ENCODE data around the gene TXNIP. TPM values are rescaled to one million over a fixed set of nuclear protein-coding genes. Genes with fewer than 3 reads are reported as not detected.
A peak's percentile ranks its signal among the peaks of the same experiment; 100 is the strongest.
"Not testable (repeated sequence)": the region's sequence is repeated elsewhere in the genome, so short reads cannot be mapped to it uniquely, and the experiment has no call there.

TXNIP gene, protein sequence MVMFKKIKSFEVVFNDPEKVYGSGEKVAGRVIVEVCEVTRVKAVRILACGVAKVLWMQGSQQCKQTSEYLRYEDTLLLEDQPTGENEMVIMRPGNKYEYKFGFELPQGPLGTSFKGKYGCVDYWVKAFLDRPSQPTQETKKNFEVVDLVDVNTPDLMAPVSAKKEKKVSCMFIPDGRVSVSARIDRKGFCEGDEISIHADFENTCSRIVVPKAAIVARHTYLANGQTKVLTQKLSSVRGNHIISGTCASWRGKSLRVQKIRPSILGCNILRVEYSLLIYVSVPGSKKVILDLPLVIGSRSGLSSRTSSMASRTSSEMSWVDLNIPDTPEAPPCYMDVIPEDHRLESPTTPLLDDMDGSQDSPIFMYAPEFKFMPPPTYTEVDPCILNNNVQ
- 100 to 1,000 TPM; 408 to 575 (median 469) TPM for polyA plus RNA-seq (ENCODE audit: insufficient read length in 4 of 4)

DNA sequence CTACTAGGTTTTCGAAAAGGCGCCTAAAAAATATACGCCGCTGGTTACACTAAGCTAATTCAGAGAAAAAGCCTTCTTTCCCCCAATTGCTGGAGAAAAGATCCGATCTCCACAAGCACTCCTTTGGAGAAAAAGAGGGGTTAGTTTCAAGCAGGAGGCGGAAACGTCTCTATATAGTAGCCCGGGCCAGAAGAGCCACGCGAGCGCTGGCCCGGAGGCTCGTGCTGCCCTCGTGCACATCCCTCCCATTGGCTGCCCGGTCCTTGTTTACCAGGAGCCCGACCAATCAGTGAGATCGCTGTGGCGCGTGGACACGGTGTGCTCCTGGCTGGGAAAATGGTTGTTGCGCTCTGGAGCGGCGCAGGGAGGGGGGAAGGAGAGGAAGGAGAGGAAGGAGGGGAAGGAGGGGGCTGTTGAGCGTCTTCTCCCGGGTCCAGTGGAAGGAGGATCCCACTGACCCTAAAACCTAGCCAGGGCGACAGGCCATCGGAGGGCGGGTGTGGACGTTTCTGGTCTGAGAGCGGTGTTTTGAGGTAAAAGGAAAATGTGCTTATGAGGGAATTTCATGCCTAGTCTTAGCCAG, at the start of gene TXNIP:
Gene TXNIP (minus strand): TSS at position 147 of the 583 bp plus-strand sequence. CDS start 313 bp downstream, outside the sequence.
- peak; percentile 95 to 98 (median 98) for DNase-seq (ENCODE audit: low read depth in 4 of 4, low spot score in 3 of 4)

DNA sequence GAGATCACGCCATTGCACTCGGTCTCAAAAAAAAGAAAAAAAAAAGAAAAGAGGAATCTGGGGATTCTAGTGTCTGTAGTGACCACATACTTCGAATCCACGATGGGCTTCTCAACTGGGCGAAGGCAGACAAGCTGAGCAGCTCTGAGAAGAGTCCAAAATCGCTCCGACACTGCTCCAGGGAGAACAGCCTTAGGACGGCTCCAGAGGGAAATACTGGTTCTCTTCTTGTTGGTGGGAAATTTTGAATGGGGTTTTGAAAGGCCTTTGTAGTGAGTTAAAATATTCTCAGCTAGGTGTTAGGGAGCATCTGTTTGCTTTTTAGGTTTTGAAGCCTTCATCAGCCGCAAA, 43.4 kb upstream of the TXNIP start:
- DNase-seq (ENCODE audit: low read depth in 4 of 4, low spot score in 3 of 4) = no peak

DNA sequence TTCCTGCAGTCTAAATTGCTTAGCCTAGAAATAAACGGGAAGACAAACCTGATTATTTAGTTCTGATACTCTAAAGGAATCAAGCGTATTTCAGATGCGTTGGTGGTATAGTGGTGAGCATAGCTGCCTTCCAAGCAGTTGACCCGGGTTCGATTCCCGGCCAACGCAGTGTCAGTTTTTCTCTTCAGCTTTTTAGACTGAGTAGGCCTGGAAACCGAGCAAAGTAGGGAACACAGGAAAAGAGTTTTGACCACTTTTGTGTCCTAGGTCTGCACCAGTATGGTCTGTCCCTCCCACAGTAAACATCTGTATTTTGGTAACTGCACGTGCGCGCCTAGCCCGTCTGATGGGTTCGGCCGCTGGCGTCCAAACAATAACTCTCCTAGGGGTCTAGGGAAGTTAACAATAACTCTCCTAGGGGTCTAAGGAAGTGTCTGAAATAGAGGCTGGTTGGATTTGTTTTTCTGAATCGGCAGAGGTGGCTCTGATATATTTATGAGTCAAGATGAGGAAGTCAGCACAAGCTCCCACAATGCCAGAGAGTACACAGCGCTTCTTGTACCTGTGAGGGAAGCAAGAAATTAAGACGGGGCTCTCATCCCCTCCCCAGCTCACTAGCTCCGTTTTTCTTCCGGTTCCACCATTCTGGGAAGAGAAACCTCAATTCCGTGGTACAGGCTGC, 40.7 kb upstream of the TXNIP start:
- DNase-seq (ENCODE audit: low read depth in 4 of 4, low spot score in 3 of 4) = peak in 3 of 4 donors; percentile 82 to 88 (median 86)

DNA sequence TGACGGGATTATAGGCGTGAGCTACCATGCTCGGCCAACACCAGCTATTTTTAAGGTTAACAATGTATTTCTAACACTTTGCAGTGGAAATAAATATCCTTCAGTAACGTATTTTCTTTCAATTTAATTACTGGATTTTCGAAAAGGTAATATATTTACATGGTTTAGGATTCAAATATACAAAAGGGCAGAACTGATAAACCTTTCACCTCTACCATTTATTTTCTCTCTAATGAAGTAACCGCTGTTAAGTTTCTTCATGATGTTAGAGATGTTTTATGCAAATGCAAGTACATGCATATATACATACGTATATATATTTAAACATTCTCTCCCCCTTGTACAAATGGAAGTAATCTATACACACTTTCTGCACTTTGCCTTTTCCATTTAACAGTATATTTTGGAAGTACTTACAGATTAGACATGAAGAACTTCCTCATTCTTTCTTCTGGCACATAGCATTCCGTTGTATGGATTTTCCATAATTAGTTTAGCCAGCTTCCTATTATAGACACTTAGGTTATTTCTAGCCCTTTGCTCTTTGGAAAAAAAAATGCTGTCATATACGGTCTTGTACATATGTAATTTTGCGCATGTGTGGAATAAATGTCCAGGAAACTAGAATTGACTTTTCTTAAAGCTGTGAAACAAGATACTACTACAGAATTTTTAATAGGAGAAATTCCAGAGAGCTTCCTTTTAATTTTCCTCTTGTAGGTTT, 40.0 kb upstream of the TXNIP start:
- DNase-seq (ENCODE audit: low read depth in 4 of 4, low spot score in 3 of 4) = no peak

DNA sequence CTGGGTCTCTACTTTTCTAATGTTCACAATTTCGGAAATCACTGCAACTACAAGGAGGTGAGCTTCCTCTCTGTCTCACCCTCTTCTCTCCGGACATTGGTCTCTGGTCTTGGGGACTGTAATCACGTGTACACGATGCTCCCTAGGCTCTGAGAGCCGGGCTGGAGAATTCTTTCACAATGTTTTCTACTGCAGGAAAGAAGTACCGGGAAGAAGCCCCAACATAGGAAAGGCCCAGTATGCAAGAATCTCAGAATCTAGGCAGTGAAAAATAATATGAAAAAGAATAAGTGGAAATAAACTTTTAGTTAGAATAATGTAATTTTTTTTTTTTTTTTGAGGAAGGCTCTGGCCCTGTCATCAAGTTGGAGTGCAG, 38.7 kb upstream of the TXNIP start:
- no peak for DNase-seq (ENCODE audit: low read depth in 4 of 4, low spot score in 3 of 4)

DNA sequence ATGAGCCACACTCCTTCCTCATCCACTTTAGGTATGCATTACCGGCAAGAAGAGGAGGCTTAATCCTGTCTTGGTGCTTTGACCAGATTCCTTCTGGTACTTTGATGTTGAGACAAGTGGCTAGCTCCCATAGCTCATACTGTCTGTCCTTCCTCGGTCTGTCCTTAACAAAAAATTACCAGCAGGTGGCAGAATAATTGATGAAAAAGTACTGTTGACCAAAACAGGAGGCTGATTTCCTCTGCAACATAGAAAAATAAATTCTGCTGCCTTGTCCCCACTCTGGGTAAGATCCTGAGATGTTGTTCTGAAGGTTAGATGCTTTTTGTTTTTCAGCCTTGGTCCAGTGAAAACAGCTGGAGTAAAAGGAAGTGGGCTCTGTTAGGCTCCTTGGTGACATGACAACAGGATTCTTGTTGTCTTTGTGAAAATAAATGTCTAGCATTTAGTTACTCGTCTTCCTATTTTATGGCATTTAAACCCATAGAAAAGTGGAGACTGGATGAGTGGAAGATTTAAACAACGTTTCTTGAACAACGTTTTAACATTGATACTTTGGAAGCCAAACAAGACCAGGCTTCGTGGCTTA, 36.3 kb upstream of the TXNIP start:
- DNase-seq (ENCODE audit: low read depth in 4 of 4, low spot score in 3 of 4) = no peak

DNA sequence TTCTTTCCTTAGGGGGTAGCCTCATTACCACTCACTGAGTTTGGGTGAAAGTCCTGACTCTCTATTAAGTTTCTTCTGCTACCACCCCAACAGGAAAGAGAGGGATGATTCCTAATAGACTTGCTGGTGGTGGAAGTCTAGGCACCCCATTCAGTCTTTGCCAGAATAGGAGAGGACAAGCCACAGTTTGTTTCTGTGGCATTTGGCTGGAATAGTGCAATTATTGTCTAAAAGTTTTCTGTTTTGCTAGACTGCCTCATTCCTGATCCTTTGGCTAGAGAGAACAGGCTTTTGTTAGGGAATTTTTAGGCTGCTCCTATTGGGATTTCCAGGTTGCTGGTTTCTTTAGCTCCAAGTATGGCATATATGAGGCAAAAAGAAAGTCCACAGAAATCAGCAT, 35.1 kb upstream of the TXNIP start:
- no peak for DNase-seq (ENCODE audit: low read depth in 4 of 4, low spot score in 3 of 4)

DNA sequence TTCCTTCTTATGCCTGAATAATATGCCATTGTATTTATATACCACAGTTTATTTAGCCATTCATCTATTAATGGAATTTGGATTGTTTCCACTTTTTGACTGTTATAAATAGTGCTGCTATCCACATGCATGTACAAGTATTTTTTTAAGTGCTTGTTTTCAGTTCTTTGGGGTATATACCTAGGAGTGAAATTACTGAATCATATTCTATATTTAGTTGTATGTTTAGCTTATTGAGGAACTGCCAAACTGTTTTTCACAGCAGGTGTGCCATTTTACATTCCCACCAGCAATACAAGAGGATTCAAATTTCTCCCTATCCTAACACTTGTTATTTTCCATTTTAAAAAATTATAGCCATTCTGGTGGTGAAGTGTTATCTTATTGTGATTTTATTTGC, 32.7 kb upstream of the TXNIP start:
- no peak for DNase-seq (ENCODE audit: low read depth in 4 of 4, low spot score in 3 of 4)

DNA sequence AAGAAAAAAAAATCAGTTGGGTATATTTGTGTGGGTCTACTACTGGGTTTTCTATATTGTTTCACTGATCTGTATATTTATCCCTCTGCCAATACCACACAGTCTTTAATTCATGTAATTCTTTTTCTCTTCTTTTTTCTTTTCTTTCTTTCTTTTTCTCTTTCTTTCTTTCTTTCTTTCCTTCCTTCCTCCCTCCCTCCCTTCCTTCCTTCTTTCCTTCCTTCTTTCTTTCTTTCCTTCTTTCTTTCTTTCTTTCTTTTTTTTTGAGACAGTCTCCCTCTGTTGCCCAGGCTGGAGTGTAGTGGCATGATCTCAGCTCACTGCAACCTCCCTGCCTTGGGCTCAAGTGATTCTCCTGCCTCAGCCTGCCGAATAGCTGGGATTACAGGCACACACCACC, 30.3 kb upstream of the TXNIP start:
- not testable (repeated sequence) for DNase-seq (ENCODE audit: low read depth in 4 of 4, low spot score in 3 of 4)

DNA sequence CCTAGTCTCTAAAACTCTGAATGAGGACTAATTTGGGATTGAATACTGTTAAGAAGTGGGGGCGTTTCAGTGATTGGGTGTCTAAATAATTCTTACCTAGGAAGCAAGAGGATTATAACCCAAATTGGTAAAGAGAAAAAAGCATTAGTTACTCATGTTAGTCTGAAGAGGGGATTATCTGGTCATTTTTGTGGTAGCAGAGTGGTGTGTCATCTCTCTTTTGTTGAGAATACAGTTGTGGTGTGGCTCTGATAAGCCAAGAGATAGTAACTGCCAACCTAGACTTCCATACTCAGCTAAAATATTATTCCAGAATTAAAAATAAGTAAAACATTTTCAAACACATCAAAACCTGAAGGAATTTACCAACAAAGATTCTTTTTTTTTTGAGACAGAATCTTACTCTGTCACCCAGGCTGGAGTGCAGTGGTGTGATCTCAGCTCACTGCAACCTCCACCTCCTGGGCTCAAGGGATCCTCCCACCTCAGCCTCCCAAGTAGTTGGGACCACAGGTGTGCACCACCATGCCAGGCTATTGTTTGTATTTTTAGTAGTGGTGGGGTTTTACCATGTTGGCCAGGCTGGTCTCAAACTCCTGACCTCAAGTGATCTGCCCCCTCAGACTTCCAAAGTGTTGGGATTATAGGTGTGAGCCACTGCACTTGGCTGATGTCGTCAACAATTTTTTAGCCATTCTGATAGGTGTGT, 29.6 kb upstream of the TXNIP start:
- not testable (repeated sequence) for DNase-seq (ENCODE audit: low read depth in 4 of 4, low spot score in 3 of 4)

DNA sequence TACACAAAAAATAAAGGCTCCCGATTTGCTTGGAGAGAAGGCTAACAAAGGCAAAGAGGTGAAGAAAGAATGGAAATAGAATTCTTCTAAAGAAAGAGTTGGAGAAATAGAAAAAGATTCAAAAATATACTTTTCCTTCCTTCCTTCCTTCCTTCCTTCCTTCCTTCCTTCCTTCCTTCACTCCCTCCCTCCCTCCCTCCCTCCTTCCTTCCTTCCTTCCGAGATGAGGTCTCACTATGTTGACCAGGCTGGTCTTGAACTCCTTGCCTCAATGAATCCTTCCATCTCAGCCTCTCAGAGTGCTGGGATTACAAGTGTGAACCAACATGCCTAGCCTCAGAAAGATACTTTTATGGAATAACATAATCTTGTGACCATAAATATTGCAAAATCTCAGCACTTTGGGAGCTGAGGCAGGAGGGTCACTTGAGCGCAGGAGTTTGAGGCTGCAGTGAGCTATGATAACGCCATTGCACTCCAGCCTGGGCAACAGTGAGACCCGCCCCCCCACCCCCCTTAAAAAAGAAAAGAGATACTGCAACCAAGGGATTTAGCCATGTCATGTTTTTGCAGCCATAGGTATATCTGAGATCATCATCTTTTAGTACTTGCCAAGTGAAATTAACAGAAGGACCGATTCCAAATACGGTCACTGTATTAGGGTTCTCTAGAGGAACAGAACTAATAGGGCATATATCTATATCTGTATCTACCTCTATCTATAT, 26.2 kb upstream of the TXNIP start:
- DNase-seq (ENCODE audit: low read depth in 4 of 4, low spot score in 3 of 4) = no peak

DNA sequence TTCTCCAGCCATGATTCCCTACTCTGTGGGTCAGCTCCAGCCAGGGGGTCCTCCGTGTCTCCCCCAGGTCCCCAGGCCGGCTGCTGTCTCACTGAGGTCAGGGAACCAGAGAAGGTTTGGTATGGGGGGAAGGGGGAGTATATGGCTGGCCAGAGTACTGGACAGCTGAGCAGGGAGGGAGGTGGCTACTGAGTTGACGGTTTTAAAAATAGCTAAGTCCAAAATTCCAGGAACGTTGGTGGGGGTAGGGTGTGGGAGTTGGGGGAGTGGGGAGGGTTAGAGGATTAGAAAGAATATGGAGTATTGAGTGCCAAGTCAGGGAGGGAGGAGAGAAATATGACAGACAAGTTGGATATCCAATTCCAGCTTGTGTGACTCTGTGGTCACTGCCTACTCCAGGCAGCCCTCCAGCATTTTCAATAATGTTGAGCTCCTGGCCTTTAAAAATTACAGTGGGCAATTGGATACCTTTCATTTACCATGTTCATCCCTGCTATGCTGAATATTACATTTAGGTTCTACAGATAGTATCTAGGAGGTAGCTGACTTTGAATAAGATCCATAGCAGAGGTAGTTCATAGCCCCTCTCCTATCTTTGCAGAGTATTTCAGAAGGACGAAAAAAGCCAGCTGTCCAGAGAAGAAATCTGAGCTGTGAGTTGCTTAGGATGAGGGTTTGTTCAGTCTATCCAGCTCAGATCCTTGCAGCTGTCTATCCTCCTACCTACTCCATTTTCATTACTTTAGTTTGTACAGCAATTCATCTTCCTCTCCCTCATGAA, 25.4 kb upstream of the TXNIP start, which contains the start of gene HJV:
Gene HJV (minus strand): TSS at position 114 of the 781 bp plus-strand sequence. CDS start 1,504 bp downstream, outside the sequence.
- no peak for DNase-seq (ENCODE audit: low read depth in 4 of 4, low spot score in 3 of 4)

DNA sequence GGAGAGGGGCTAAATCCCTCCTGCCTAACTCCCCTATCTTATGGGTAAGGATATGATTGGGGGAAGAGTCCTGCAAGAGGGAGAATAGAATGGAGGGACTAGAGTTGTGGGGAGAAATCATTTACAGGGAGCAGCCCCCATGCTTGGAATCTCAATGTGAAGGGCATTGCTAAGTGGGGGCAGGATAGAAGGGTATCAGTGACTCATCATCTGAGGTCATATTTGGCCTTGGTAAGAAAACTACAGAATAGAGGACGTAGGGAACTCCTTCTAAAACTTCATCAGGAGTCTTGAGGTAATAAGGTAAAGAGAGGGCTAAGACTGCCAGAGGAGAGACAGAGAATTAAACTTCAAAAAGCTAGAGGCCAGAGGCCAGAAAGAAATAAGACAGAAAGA, 24.7 kb upstream of the TXNIP start:
- DNase-seq (ENCODE audit: low read depth in 4 of 4, low spot score in 3 of 4) = no peak

DNA sequence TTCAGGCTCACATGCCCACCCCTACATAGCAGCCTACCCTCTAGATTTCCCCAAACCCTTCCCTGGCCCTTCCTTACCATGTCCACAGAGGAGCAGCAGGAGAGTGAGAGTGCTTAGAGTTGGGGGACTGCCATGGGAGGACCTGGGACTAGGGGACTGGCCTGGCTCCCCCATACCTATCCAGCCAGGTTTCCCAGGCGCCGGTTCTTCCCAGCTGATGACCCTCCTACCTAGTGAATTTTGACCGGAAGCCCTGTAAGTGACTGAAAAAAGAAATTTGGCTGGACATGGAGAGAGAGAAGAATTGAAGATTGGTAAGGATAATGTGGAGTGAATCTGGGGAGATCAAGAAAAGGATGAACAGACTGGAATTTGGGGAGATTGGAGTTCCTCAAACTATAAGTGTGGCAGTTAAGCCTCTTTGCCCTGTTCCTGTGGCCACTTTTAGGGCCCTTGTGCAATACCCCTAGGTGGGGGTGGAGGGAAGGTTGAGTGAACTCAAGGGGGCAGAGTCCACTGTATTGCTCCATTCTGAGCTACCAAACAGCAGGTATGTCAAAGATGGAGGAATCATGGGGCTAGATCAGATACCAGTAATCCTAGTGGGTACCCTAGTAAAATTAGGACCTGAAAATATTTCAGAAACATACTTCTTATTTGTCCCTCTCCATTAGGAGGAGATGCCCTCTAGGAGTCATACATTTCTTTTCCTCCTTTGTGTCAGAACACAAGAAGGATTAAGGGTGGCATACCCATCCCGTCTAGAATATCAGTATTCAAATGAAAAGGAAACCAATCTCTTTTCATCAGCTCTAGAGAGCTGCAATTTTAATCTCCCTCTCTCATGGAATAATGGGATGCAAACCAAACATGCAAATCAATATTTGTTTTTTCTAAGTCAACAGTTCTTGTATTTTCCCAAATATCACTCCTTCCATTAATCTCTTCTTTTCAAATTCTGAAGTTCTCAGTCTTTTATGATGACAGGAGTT, 24.0 kb upstream of the TXNIP start:
- DNase-seq (ENCODE audit: low read depth in 4 of 4, low spot score in 3 of 4) = no peak

DNA sequence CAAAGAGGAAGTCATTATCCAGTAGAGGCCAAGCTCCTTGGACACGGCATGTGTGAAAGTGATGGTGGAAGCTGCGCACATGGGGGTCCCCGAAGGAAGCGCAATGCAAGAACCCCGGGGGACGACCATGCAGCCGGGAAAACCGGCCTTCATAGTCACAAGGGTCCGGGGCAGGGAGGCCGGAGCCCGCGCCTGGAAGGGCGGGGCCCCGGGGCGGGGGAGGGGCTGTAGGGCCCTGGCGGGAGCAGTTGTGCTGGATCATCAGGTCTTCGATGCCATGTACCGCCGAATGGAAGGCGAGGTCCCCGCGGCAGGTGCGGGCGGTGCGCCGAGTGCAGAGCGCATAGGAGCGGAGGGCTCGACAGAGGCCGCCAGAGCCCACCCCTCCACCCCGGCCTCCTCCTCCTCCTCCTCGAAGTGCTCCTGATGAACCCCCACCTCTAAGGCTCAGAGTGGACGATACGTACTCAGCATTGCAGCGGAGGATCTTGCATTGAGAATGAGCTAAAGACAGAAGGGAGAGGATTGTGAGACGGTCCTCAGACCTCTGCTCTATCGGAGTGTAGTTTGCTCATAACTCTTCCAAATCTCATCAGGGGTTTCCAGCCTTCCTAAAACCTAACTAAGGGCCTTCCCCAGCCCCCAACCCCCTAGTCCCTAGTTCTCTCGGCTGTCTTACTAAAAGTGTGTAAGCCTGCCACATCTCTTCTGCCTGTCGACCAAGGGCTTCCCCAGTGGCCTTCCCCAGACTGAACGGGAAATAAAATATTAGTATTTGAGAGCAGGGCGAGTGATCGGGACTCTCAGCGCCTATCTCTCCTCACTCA, 23.1 kb upstream of the TXNIP start:
- DNase-seq (ENCODE audit: low read depth in 4 of 4, low spot score in 3 of 4) = no peak

DNA sequence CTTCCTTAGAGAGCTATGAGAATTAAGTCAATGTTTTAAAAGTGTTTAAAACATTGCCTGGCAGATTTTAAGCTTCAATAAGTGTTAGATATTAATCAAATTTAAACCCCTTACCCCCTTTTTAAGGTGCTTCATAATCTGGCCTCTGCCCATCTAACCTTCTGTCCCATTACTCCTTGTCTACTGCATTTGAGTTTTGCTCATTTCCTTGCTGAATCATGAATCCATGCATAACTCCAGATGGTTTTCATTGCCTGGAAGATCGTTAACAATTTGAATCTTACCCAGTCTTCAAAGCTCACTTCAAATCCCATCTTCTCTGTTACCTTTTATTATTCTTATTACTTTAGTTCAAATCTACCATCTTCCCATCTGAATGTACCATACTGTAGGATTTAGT, 20.5 kb upstream of the TXNIP start:
- no peak for DNase-seq (ENCODE audit: low read depth in 4 of 4, low spot score in 3 of 4)

DNA sequence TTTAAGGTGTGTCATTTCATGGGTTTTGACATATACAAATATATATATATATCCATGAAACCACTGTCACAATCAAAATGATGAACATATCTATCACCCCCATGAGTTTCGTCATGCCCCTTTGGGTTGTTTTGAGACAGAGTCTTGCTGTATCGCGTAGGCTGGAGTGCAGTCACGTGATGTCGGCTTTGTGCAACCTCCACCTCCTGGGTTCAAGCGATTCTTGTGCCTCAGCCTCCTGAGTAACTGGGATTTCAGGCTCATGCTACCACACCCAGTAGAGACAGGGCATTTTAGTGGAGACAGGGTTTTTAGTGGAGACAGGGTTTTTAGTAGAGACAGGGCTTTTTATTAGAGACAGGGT, 17.2 kb upstream of the TXNIP start:
- no peak for DNase-seq (ENCODE audit: low read depth in 4 of 4, low spot score in 3 of 4)
